Keratinocyte (primary cell): ENCODE measurements around the gene LRRC18. TPM values are rescaled to one million over a fixed set of nuclear protein-coding genes. Genes with fewer than 3 reads are reported as not detected.

ENCODE experiments used
- DNase-seq: peaks from one replicate; pipeline ENCODE4 v3.0.0-alpha.2; 2011; ENCODE audit warnings: low read depth, missing footprints, low spot score
- FAIRE-seq: peaks from 2 replicates; lab custom pipeline; 2011; peaks lifted over from hg19 to GRCh38; lab: Jason Lieb, UNC
- H2AFZ ChIP-seq: 2 replicates; pipeline ENCODE4 v1.6.0; 2012; ENCODE audit warnings: low read length, control low read depth, inconsistent platforms; ENCODE audit not compliant: control insufficient read depth
- H3K27ac ChIP-seq: 2 replicates; pipeline ENCODE4 v1.5.1; 2011; ENCODE audit warnings: low read length; ENCODE audit not compliant: control insufficient read depth, insufficient read depth
- H3K27me3 ChIP-seq: 3 replicates; pipeline ENCODE4 v1.6.0; 2011; ENCODE audit warnings: low read length; ENCODE audit not compliant: control insufficient read depth, insufficient read depth; ENCODE audit errors: extremely low read depth
- H3K36me3 ChIP-seq, 2 experiments: 2 replicates in 1 of 2; 3 replicates in 1 of 2; pipeline ENCODE4 v1.5.1; 2011; ENCODE audit warnings: low read length in 2 of 2, mild to moderate bottlenecking in 1 of 2; ENCODE audit not compliant: control insufficient read depth in 2 of 2, insufficient read depth in 2 of 2; ENCODE audit errors: extremely low read depth in 1 of 2
- H3K4me1 ChIP-seq: 3 replicates; pipeline ENCODE4 v1.5.1; 2011; ENCODE audit warnings: low read length; ENCODE audit not compliant: control insufficient read depth, insufficient read depth; ENCODE audit errors: extremely low read depth
- H3K4me2 ChIP-seq: 3 replicates; pipeline ENCODE4 v1.6.0; 2011; ENCODE audit warnings: low read depth, low read length; ENCODE audit not compliant: control insufficient read depth, insufficient read depth; ENCODE audit errors: extremely low read depth
- H3K4me3 ChIP-seq, 3 experiments: fragments of 200-600 bp in 1 of 3; sonication (generic) in 1 of 3; 2 replicates in 2 of 3; 3 replicates in 1 of 3; pipeline ENCODE4 v1.5.1; 2011 to 2016; ENCODE audit warnings: low read length in 3 of 3, mild to moderate bottlenecking in 3 of 3, control low read depth in 2 of 3, inconsistent platforms in 1 of 3, low read depth in 1 of 3, mixed read lengths in 1 of 3, mixed run types in 1 of 3, moderate library complexity in 1 of 3; ENCODE audit not compliant: control insufficient read depth in 2 of 3, insufficient read depth in 2 of 3; ENCODE audit errors: extremely low read depth in 1 of 3
- H3K79me2 ChIP-seq: 2 replicates; pipeline ENCODE4 v1.6.0; 2012; ENCODE audit warnings: low read length; ENCODE audit not compliant: control insufficient read depth, insufficient read depth
- H3K9ac ChIP-seq: 3 replicates; pipeline ENCODE4 v1.6.0; 2011; ENCODE audit warnings: low read length; ENCODE audit not compliant: control insufficient read depth, insufficient read depth; ENCODE audit errors: extremely low read depth
- H3K9me1 ChIP-seq: 3 replicates; pipeline ENCODE4 v1.6.0; 2011; ENCODE audit warnings: low read length; ENCODE audit not compliant: control insufficient read depth, insufficient read depth; ENCODE audit errors: extremely low read depth
- H3K9me3 ChIP-seq: 2 replicates; pipeline ENCODE4 v1.5.1; 2012; ENCODE audit warnings: low read depth, low read length; ENCODE audit not compliant: control insufficient read depth
- H4K20me1 ChIP-seq: 3 replicates; pipeline ENCODE4 v1.6.0; 2011; ENCODE audit warnings: low read length; ENCODE audit not compliant: control insufficient read depth, insufficient read depth; ENCODE audit errors: extremely low read depth
- CTCF ChIP-seq, 3 experiments: IDR thresholded peaks in 1 of 3; conservative IDR thresholded peaks in 1 of 3; optimal IDR thresholded peaks in 1 of 3; 2 replicates in 2 of 3; 3 replicates in 1 of 3; pipeline versions ENCODE3 to v1.5.1; 2011; ENCODE audit warnings: low read length in 3 of 3, mild to moderate bottlenecking in 3 of 3, moderate library complexity in 2 of 3, control low read depth in 1 of 3, inconsistent platforms in 1 of 3; ENCODE audit not compliant: insufficient read depth in 2 of 3; ENCODE audit errors: extremely low read depth in 1 of 3
- EZH2 ChIP-seq: IDR thresholded peaks from one replicate; pipeline ENCODE4 v1.6.1; 2012; ENCODE audit warnings: inconsistent platforms, mild to moderate bottlenecking, low read length, moderate library complexity
- dilution Hi-C: fragments of 300-500 bp; cut with MboI; formaldehyde crosslinking; loops from one replicate; pipeline ENCODE4 v1.7.0; 2020; ENCODE audit warnings: low sequenced_read_pairs; ENCODE audit not compliant: extremely low pct_ligation_motif_present
- polyA plus RNA-seq, 5 experiments: library from polyadenylated mRNA; depleted of rRNA in 3 of 5; stranded (reverse) in 3 of 5; stranded (forward) in 1 of 5; unstranded in 1 of 5; fragments of >200 nt; gene quantifications; 1 replicate in 1 of 5; 2 replicates in 3 of 5; 3 replicates in 1 of 5; pipeline versions ENCODE4 v1.2.1 to v1.2.3, GENCODE V29; 2011 to 2012; ENCODE audit warnings: missing spikeins in 2 of 5, low read depth in 1 of 5, low replicate concordance in 1 of 5

The LRRC18 gene
- polyA plus RNA-seq, 1 donor (not counting 4 experiments of a cell fraction or from before 2014, with no cell fraction given), result not detected

- FAIRE-seq, result no peak
- Histone ChIP-seq H3K79me2 (no peaks in the 10 kb centered on the region), H3K9me3 (no peaks in the 10 kb centered on the region), H3K9me1 (no peaks in the 10 kb centered on the region), H2AFZ (no peak overlapping the region), H3K36me3 (no peaks in the 10 kb centered on the region), H3K27me3 (no peaks in the 10 kb centered on the region), H3K4me3 (no peak overlapping the region), H3K27ac (no peak overlapping the region), H3K4me1 (no peaks in the 10 kb centered on the region), H3K4me2 (no peak overlapping the region), H4K20me1 (no peaks in the 10 kb centered on the region), H3K9ac (no peak overlapping the region)
- TF ChIP-seq EZH2 (no peak), CTCF (optimal IDR thresholded peaks at IDR 0.05 in 1 of 3, IDR thresholded peaks at IDR 0.05 in 1 of 3, conservative IDR thresholded peaks at IDR 0.05 in 1 of 3; ENCODE audit: extremely low read depth in 1 of 3, insufficient read depth in 2 of 3, low read length in 3 of 3) (no peak)
- DNase-seq, result no peak
- dilution Hi-C loops, result no loop called here
These were observed 25.8 kb upstream of the LRRC18 start for GRCh38 chr10:48965460-48965859.

- Histone ChIP-seq H3K9me1 (no peaks in the 10 kb centered on the region), H3K4me2 (no peak overlapping the region), H3K27me3 (no peaks in the 10 kb centered on the region), H4K20me1 (no peaks in the 10 kb centered on the region), H3K9me3 (no peaks in the 10 kb centered on the region), H3K79me2 (no peaks in the 10 kb centered on the region), H2AFZ (no peak overlapping the region), H3K4me3 (no peak overlapping the region), H3K4me1 (no peaks in the 10 kb centered on the region), H3K27ac (no peak overlapping the region), H3K9ac (no peak overlapping the region), H3K36me3 (no peaks in the 10 kb centered on the region)
- TF ChIP-seq CTCF (optimal IDR thresholded peaks at IDR 0.05 in 1 of 3, IDR thresholded peaks at IDR 0.05 in 1 of 3, conservative IDR thresholded peaks at IDR 0.05 in 1 of 3; ENCODE audit: extremely low read depth in 1 of 3, insufficient read depth in 2 of 3, low read length in 3 of 3) (no peak), EZH2 (no peak)
- DNase-seq (no peak), FAIRE-seq (no peak)
- dilution Hi-C loops, result no loop called here
These were observed 24.4 kb upstream of the LRRC18 start for GRCh38 chr10:48964038-48964437.
